ENCODE measurements around the gene FUT9. TPM values are rescaled to one million over a fixed set of nuclear protein-coding genes. Genes with fewer than 3 reads are reported as not detected.

The FUT9 gene
- total RNA-seq, 1 experiment from 2014 or later = 3.5 TPM

GRCh38 chr6:96150431-96150830, 134.7 kb downstream of the FUT9 start (continued):
- TF ChIP-seq E2F1 (CRISPR knock-in tag; IDR thresholded peaks at IDR 0.05) (no peak), RELA (CRISPR knock-in tag; IDR thresholded peaks at IDR 0.05; ENCODE audit: borderline replicate concordance) (no peak), ATF1 (CRISPR knock-in tag; IDR thresholded peaks at IDR 0.05) (no peak), MXD4 (CRISPR knock-in tag; IDR thresholded peaks at IDR 0.05; ENCODE audit: borderline replicate concordance) (no peak)

- ChIA-PET CTCF (no interaction called here), POLR2A (no interaction called here)
- Mint-ChIP-seq H3K36me3 (peaks cover 11% of the 10 kb centered on the region), H3K4me1 (peaks cover 27% of the 10 kb centered on the region), H3K27ac (no peak overlapping the region), H3K4me3 (no peak overlapping the region), H3K9me3 (peaks cover 10% of the 10 kb centered on the region; the same call in 1 of the 2 replicates), H3K27me3 (ENCODE audit: low read depth) (peaks cover 2% of the 10 kb centered on the region; the same call in 1 of the 2 replicates)
- ATAC-seq = no peak
- TF ChIP-seq ATF1 (CRISPR knock-in tag; IDR thresholded peaks at IDR 0.05) (no peak), NFYB (CRISPR knock-in tag; conservative IDR thresholded peaks at IDR 0.05; ENCODE audit: low read depth) (no peak), MLX (CRISPR knock-in tag; IDR thresholded peaks at IDR 0.05) (no peak), NR3C1 (CRISPR knock-in tag; conservative IDR thresholded peaks at IDR 0.05; ENCODE audit: low read depth) (no peak), FOXJ3 (CRISPR knock-in tag; IDR thresholded peaks at IDR 0.05; ENCODE audit: borderline replicate concordance) (no peak), EMX1 (CRISPR knock-in tag; IDR thresholded peaks at IDR 0.05) (no peak), NR2C2 (CRISPR knock-in tag; IDR thresholded peaks at IDR 0.05) (no peak), USF1 (CRISPR knock-in tag; IDR thresholded peaks at IDR 0.05) (no peak), PREB (CRISPR knock-in tag; IDR thresholded peaks at IDR 0.05; ENCODE audit: borderline replicate concordance) (no peak), ZNF281 (CRISPR knock-in tag; IDR thresholded peaks at IDR 0.05) (no peak), STAT6 (CRISPR knock-in tag; conservative IDR thresholded peaks at IDR 0.05; ENCODE audit: low read depth) (no peak), USF2 (CRISPR knock-in tag; IDR thresholded peaks at IDR 0.05) (no peak), ESRRA (CRISPR knock-in tag; IDR thresholded peaks at IDR 0.05; ENCODE audit: borderline replicate concordance) (no peak), ZNF425 (CRISPR knock-in tag; conservative IDR thresholded peaks at IDR 0.05) (no peak), ZNF423 (CRISPR knock-in tag; IDR thresholded peaks at IDR 0.05) (no peak), SOX15 (CRISPR knock-in tag; IDR thresholded peaks at IDR 0.05) (no peak), ZNF138 (CRISPR knock-in tag; conservative IDR thresholded peaks at IDR 0.05) (no peak)
- DNase-seq (ENCODE audit: low spot score) = no peak
Measured at GRCh38 chr6:96151707-96152106, 135.9 kb downstream of the FUT9 start.
